Spinal cord (tissue), 10 donors: Measurements from ENCODE around the gene AP3D1. TPM values are rescaled to one million over a fixed set of nuclear protein-coding genes. Genes with fewer than 3 reads are reported as not detected.

Experiments used
- DNase-seq, 6 donors: peaks; one replicate each; pipeline versions ENCODE4 v3.0.0 to v3.0.0-alpha.2; 2013 to 2015; ENCODE audit warnings: low spot score in 6 of 6, low read depth in 4 of 6
- H3K27ac ChIP-seq: one replicate; pipeline ENCODE4 v1.5.1; 2013; ENCODE audit warnings: low read depth, low read length, control low read depth
- H3K27me3 ChIP-seq: one replicate; pipeline ENCODE4 v1.6.1; 2013; ENCODE audit warnings: low read length; ENCODE audit not compliant: control insufficient read depth, insufficient read depth
- H3K36me3 ChIP-seq: one replicate; pipeline ENCODE4 v1.6.1; 2013; ENCODE audit warnings: low read length; ENCODE audit not compliant: control insufficient read depth, insufficient read depth
- H3K4me1 ChIP-seq: one replicate; pipeline ENCODE4 v1.6.1; 2013; ENCODE audit warnings: low read length; ENCODE audit not compliant: control insufficient read depth, insufficient read depth
- H3K4me3 ChIP-seq: one replicate; pipeline ENCODE4 v1.5.1; 2013; ENCODE audit warnings: low read depth, low read length, control low read depth
- H3K9me3 ChIP-seq: one replicate; pipeline ENCODE4 v1.6.1; 2013; ENCODE audit warnings: low read length; ENCODE audit not compliant: control insufficient read depth, insufficient read depth
- WGBS: methylation state at CpG from one replicate; pipeline ENCODE4 v1.1.5; 2013; ENCODE audit warnings: missing lambda C conversion rate; ENCODE audit not compliant: insufficient coverage; 5-methylcytosine and 5-hydroxymethylcytosine counted together
- polyA plus RNA-seq, 2 donors: library from polyadenylated mRNA; unstranded; fragments of 120-200 nt; gene quantifications; one replicate each; pipeline ENCODE4 v1.2.1, GENCODE V29; 2013; ENCODE audit not compliant: insufficient read length in 2 of 2
- total RNA-seq, 2 donors: library from RNA; depleted of rRNA in 1 of 2; stranded (reverse); fragments of 120-200 nt in 1 of 2; fragments of >200 nt in 1 of 2; gene quantifications; one replicate each; pipeline versions ENCODE4 v1.2.3 to v1.2.4, GENCODE V29; 2013 to 2014
- donor health status: healthy.

The AP3D1 gene
- total and polyA plus RNA-seq, 4 donors, result 65.1 to 165 (median 113) TPM

DNA sequence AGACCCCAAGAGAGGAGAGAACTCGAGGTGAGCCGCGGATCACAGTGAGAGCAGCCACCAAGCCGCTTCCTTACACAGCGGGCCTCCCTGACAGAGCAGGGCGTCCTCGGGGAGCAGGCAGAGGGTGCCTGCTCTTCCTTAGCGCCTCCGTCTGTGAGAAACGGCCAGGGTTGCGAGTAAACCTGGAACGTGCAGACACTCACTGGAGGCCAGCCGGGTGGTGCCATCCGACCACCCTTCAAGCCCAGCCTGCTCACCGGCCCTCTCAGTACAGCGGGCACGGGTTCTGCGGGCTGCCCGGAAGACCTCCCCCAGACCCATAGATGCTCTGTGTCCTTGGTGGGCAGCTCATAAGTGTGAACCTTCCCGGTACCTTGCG, 22.0 kb upstream of the AP3D1 start:
- DNase-seq, result no peak
- Histone ChIP-seq H3K9me3 (no peaks in the 10 kb centered on the region), H3K36me3 (peaks cover 32% of the 10 kb centered on the region), H3K27me3 (no peaks in the 10 kb centered on the region), H3K27ac (no peak overlapping the region), H3K4me1 (peaks cover 50% of the 10 kb centered on the region), H3K4me3 (no peak overlapping the region)
- 79% methylated on average over 18 of the region's 21 CpGs for WGBS

DNA sequence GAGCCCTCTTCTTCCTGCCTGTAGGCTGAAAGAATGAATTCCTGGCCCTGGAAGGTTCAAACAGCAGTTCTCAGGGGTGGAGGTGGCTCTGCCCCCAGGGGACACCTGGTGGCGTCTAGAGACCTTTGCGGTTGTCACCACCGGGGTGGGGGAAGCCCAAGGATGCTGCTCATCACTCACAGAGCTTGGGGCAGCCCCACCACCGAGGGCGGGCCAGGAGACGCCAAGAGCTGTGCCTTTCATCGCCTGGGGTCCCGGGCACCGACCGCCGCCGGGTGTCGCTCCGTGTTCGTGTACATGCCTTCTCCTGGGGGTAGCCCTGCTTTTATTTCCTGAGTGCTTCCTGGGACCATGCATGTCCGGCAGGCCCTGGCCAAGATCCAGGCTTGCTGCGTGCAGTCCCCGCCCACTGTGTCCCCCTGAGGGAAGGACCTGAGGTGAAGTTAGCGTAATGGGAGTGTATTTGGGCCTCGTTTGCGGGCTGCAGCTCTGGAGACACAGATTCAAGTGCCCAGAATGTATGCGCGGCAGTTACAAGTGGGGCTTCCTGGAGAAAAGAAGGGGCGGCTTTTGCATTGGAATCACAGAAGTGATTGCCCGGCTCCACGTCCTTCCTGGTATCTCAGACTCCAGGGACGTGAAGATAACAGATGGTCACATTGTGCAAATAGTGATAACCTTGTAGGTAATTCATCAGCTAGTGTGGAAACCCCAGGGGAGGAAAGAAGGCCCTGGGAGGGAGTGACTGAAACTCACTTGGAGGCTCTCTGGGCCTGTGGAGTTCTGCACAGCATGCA, 20.2 kb upstream of the AP3D1 start:
- H3K27ac ChIP-seq, result peak overlapping the region; percentile 36
- WGBS, result 38% methylated on average over 27 of the region's 27 CpGs
- peak in 1 of 6 donors; percentile 24 for DNase-seq
- peaks cover 69% of the 10 kb centered on the region for H3K4me1 ChIP-seq
- no peaks in the 10 kb centered on the region for H3K9me3 ChIP-seq
- no peak overlapping the region for H3K4me3 ChIP-seq
- peaks cover 27% of the 10 kb centered on the region for H3K36me3 ChIP-seq
- no peaks in the 10 kb centered on the region for H3K27me3 ChIP-seq

DNA sequence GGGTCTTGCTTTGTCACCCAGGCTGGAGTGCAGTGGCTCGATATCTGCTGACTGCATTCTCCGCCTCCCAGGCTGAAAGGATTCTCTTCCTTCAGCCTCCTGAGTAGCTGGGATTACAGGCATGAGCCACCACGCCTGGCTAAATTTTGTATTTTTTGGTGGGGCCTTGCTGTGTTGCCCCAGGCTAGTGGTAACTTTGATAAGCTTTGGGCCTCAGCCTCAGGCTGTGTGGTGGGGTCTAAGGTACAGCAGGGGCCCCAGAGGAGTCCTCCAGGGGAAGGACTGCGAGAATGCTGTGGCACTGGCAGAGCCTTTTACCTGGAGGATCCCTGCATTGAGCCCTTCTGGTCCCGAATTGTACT, 19.6 kb upstream of the AP3D1 start:
- no peak overlapping the region for H3K27ac ChIP-seq
- no peak overlapping the region for H3K4me3 ChIP-seq
- H3K4me1 ChIP-seq, result peaks cover 74% of the 10 kb centered on the region
- H3K27me3 ChIP-seq, result no peaks in the 10 kb centered on the region
- H3K9me3 ChIP-seq, result no peaks in the 10 kb centered on the region
- 87% methylated on average over 4 of the region's 5 CpGs for WGBS
- H3K36me3 ChIP-seq, result peaks cover 25% of the 10 kb centered on the region
- no peak for DNase-seq

DNA sequence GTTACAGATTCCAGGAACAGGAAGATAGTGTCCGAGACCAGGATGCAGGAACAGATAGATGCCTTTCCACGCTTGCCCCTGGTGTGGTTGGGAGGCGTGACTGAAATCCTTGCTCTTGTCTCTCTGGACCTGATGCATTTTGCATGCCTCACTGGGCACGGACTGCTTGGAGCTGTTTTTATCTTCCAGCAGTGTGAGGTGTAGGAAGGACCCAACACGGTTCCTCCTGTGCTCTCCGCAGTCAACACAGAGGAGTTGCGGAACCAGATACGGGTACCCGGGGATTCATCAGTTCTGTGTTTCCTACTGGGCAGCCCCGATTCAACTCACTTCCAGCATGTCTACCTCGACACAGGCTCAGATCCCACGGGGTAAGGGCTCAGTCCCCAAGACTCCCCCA, 18.9 kb upstream of the AP3D1 start:
- 71% methylated on average over 12 of the region's 12 CpGs for WGBS
- Histone ChIP-seq H3K27me3 (no peaks in the 10 kb centered on the region), H3K36me3 (peaks cover 21% of the 10 kb centered on the region), H3K27ac (peak overlapping the region; percentile 7), H3K9me3 (no peaks in the 10 kb centered on the region), H3K4me3 (no peak overlapping the region), H3K4me1 (peaks cover 82% of the 10 kb centered on the region)
- DNase-seq, result no peak

DNA sequence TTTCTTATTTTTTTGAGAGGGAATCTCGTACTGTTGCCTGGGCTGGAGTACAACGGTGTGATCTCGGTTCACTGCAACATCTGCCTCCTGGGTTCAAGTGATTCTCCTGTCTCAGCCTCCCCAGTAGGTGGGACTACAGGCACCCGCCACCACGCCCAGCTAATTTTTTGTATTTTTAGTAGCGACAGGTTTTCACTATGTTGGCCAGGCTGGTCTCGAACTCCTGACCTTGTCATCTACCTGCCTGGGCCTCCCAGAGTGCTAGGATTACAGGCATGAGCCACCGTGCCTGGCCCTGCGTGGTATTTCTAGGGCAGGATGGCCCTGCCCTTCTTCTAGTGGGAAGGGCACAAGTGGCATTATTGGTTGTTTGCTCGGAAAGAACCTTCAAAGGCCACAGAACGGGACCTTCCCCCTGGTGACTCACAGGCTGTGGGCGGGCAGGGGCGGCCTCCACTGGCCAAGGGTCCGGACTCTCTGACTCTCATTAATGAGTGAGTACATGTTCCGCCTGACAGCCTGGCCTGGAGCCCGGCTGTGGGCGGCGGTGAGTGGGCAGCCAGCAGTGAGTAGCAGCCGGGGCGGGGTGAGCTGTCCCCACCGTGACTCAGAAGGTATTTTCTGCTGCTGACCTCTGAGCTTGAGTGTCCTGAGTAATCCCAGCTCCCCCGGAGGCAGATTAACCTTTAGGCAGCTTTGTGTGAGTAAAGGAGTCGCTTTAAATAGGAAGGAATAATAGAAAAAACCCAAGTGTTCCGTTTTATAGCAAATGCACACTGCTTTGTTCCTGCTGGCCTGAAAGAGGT, 17.5 kb upstream of the AP3D1 start:
- H3K4me3 ChIP-seq, result peak overlapping the region; percentile 1
- DNase-seq, result peak in 3 of 6 donors; percentile 54 to 90 (median 67)
- peak overlapping the region; percentile 84 for H3K27ac ChIP-seq
- 43% methylated on average over 24 of the region's 24 CpGs for WGBS
- no peaks in the 10 kb centered on the region for H3K27me3 ChIP-seq
- H3K4me1 ChIP-seq, result peaks cover 88% of the 10 kb centered on the region
- H3K36me3 ChIP-seq, result peaks cover 21% of the 10 kb centered on the region
- H3K9me3 ChIP-seq, result no peaks in the 10 kb centered on the region

DNA sequence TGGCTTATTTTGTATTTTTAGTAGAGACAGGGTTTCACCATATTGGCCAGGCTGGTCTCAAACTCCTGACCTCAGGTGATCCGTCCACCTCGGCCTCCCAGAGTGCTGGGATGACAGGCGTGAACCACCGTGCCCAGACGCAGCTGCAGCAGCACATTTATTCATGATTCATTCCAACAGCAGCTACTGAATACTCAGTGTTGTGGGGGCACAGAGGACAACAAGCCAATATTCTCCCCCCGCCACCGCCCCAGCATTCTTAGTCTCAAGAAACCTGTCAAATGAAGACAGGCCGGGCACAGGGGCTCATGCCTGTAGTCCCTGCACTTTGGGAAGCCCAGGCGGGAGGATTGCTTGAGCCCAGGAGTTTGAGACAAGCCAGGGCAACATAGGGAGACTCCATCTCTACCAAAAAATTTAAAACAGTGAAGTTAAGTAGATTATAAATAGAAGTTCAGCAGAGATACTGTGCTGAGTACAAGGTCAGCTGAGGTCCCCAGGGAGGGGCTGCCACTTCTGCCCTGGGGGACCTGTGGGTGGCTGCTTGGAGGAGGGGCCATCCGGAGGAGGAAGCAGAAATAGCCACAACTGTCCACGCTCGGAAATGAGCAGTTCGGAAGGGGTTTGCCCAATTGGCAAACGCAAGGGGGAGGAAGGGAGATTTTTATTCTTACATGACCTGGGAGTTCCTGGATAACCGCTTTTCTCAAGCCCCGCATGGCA, 16.7 kb upstream of the AP3D1 start:
- WGBS, result 62% methylated on average over 10 of the region's 16 CpGs
- Histone ChIP-seq H3K27ac (peak overlapping the region; percentile 84), H3K27me3 (no peaks in the 10 kb centered on the region), H3K36me3 (peaks cover 14% of the 10 kb centered on the region), H3K9me3 (no peaks in the 10 kb centered on the region), H3K4me3 (no peak overlapping the region), H3K4me1 (peaks cover 86% of the 10 kb centered on the region)
- DNase-seq, result no peak

GRCh38 chr19:2166741-2167738, 15.7 kb upstream of the AP3D1 start:
- Histone ChIP-seq H3K9me3 (no peaks in the 10 kb centered on the region), H3K27ac (peak overlapping the region; percentile 55), H3K27me3 (no peaks in the 10 kb centered on the region), H3K4me3 (no peak overlapping the region), H3K4me1 (peaks cover 78% of the 10 kb centered on the region), H3K36me3 (peaks cover 13% of the 10 kb centered on the region)
- DNase-seq, result peak in 2 of 6 donors; percentile 18 to 82
- 60% methylated on average over 31 of the region's 35 CpGs for WGBS

DNA sequence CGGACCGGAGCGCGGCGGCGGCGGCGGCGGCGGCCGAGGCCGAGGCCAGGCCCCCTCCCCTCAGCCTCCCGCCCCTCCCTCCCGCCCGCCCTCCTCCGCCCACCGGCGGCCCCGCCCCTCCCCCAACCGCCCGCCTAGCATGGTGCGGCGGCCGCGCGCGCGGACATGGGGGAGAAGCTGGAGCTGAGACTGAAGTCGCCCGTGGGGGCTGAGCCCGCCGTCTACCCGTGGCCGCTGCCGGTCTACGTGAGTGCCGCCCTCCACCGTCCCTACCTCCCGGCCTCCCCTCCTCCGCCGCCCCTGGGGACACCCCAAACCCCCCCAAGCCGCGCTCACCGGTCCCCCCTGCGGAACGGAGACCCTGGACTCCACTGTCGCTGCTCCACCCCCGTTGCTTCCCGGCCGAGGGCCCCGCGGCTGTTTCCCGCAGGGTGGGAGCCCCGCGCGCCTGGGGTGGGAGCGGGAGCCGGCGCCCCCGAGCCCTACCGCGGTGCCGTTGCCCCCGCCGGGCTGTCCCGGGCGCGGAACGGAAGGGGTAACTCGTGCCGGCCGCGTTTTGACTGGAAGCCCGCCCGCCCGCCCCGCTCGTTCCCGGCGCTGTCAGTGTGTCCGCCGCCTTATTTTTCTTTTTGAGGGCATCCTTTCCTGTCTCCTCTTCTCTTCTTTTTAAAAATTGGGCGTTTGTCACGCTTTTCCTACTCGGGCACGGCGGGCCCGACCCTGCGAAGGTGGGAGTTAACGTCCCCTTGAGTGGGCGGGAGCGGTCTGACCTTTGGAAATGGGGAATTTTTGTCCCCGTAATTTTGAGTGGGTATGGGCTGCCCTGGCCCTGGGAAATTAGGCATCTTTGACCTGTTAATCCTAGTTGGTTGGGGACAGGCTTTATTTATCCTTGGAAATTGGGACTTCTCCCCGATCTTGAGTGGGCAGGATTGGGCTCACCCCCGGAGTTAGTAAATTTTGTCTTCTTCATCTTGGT, 12.9 kb upstream of the AP3D1 start:
- H3K36me3 ChIP-seq, result peaks cover 10% of the 10 kb centered on the region
- no peaks in the 10 kb centered on the region for H3K27me3 ChIP-seq
- peaks cover 52% of the 10 kb centered on the region for H3K4me1 ChIP-seq
- H3K9me3 ChIP-seq, result no peaks in the 10 kb centered on the region
- WGBS, result under 1% methylated on average over 69 of the region's 95 CpGs
- peak overlapping the region; percentile 72 for H3K4me3 ChIP-seq
- peak in 1 of 6 donors; percentile 30 for DNase-seq
- H3K27ac ChIP-seq, result peak overlapping the region; percentile 88
